Thoracic aorta (tissue), 2 donors: Measurements from ENCODE around the gene CCL5. TPM values are rescaled to one million over a fixed set of nuclear protein-coding genes. Genes with fewer than 3 reads are reported as not detected.

Experiments used
- ATAC-seq: fragments of 150-250 bp; one replicate; pipeline ENCODE4 v1.8.0; 2017; ENCODE audit warnings: low read depth; ENCODE audit not compliant: insufficient number of reproducible peaks, low FRiP score
- DNase-seq: peaks from one replicate; pipeline ENCODE4 v3.0.0-alpha.2; 2020; ENCODE audit warnings: low spot score
- H3K27ac ChIP-seq, 2 donors: fragments of 200-600 bp; sonication (generic); 1 replicate in 1 of 2; 2 replicates in 1 of 2; pipeline ENCODE4 v1.5.1; 2016; ENCODE audit warnings: mild to moderate bottlenecking in 2 of 2, moderate library complexity in 2 of 2
- H3K27me3 ChIP-seq: fragments of 200-600 bp; sonication (generic); replicated peaks from 2 replicates; pipeline ENCODE4 v1.6.0; 2016; ENCODE audit warnings: mild to moderate bottlenecking; ENCODE audit not compliant: insufficient read depth
- H3K36me3 ChIP-seq: fragments of 200-600 bp; sonication (generic); one replicate; pipeline ENCODE4 v1.5.1; 2016
- H3K4me1 ChIP-seq, 2 donors: fragments of 200-600 bp; sonication (generic); 1 replicate in 1 of 2; 2 replicates in 1 of 2; pipeline versions ENCODE4 v1.5.1 to v1.6.0; 2016; ENCODE audit warnings: low read depth in 2 of 2, mild to moderate bottlenecking in 1 of 2; ENCODE audit not compliant: control insufficient read depth in 1 of 2
- H3K4me3 ChIP-seq: fragments of 200-600 bp; sonication (generic); 2 replicates; pipeline ENCODE4 v1.5.1; 2016; ENCODE audit warnings: mild to moderate bottlenecking
- H3K9me3 ChIP-seq: fragments of 200-600 bp; sonication (generic); 2 replicates; pipeline ENCODE4 v1.5.1; 2016
- total RNA-seq, 2 donors: library from RNA; depleted of rRNA; stranded (reverse); fragments of >200 nt; gene quantifications; one replicate each; pipeline versions ENCODE4 v1.1.0 to v1.2.3, GENCODE V29; 2016
- TF ChIP-seq, protein P1 (sequence below): fragments of 200-600 bp; sonication (generic); IDR thresholded peaks from one replicate; pipeline ENCODE4 v1.5.1; 2019; ENCODE audit warnings: antibody characterized with exemption

CCL5 gene
- total RNA-seq, 2 donors from 2014 or later = 6.2 to 7.1 TPM

DNA sequence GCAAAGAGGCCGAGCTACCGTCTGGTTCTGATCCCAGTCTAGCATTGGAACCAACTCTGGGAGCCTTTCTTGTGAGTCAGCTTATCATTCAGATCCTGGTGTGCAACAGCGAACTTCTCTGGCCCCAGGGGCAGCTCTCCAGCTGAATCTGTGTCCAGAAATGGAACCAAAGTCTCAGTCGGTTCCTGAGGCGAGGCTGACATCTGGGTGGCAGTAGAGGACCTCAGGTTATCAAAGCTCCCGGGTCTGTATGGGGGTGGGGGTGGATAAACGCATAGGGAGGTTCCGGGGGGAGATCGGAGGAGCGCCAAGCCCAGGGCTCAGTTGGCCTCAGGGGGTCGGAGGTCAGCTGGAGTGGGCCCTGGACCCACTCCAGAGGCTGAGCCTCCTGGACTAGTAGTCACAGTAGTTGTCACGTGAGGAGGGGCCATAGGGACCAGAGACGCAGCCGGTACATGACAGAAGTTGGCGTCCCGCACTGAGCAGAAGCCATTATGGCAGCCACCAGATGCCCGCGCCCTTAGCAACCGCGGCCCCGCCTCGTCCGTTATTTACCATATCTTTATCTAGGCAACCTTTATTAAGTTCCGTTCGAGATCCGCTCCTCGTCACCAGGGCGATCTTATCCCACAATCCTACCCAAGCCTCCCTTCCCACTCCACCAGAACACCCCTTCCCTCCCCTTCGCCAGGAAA lies 37.5 kb upstream of the CCL5 start:
- ATAC-seq = no peak
- no peaks in the 10 kb centered on the region for H3K9me3 ChIP-seq
- H3K27me3 ChIP-seq = no peaks in the 10 kb centered on the region
- DNase-seq = no peak
- TF ChIP-seq, protein P1, sequence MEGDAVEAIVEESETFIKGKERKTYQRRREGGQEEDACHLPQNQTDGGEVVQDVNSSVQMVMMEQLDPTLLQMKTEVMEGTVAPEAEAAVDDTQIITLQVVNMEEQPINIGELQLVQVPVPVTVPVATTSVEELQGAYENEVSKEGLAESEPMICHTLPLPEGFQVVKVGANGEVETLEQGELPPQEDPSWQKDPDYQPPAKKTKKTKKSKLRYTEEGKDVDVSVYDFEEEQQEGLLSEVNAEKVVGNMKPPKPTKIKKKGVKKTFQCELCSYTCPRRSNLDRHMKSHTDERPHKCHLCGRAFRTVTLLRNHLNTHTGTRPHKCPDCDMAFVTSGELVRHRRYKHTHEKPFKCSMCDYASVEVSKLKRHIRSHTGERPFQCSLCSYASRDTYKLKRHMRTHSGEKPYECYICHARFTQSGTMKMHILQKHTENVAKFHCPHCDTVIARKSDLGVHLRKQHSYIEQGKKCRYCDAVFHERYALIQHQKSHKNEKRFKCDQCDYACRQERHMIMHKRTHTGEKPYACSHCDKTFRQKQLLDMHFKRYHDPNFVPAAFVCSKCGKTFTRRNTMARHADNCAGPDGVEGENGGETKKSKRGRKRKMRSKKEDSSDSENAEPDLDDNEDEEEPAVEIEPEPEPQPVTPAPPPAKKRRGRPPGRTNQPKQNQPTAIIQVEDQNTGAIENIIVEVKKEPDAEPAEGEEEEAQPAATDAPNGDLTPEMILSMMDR = no peak
- no peaks in the 10 kb centered on the region for H3K36me3 ChIP-seq
- no peaks in the 10 kb centered on the region for H3K4me1 ChIP-seq
- H3K4me3 ChIP-seq = no peak overlapping the region
- no peak overlapping the region for H3K27ac ChIP-seq

DNA sequence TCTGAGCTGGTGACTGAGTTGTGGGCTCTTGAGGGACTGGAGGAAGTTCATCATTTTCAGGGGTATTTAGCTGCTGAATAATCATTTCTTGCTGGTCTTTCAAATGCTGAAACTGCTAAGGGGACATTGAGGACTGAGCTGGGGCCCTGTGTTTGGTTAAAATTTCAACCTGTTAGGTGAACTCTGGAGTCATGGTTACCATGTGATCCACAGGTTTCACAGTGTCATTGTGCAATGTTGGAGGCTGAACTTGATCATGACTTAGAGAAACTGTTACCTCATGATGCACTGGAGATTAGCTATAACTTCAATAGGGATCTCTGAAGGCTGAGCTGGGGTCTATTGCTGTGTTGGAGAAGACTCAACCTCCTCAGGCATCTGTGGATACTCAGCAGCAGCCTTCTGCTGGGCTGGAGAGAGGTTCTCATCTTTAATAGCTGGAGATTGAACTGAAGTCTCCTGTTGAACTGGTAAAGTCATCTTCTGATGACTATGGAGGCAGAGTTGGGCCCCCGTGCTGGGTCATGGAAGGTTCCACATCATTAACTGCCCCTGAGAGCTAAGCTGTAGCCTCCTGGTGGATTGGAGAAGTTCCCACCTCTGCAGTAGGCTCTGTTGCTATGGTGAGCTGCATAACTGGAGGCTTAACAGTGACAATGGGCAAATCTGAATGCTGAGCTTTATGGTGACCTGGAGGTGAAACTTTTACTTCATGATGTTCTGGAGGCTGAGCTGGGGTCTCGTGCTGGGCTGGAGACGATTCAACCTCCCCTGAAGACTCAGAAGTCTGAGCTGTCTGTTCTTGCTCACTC lies 35.2 kb upstream of the CCL5 start:
- Histone ChIP-seq H3K9me3 (no peaks in the 10 kb centered on the region), H3K27me3 (no peaks in the 10 kb centered on the region), H3K36me3 (no peaks in the 10 kb centered on the region), H3K4me3 (no peak overlapping the region), H3K27ac (no peak overlapping the region), H3K4me1 (no peaks in the 10 kb centered on the region)
- TF ChIP-seq, protein P1 = no peak
- DNase-seq (no peak), ATAC-seq (no peak)

DNA sequence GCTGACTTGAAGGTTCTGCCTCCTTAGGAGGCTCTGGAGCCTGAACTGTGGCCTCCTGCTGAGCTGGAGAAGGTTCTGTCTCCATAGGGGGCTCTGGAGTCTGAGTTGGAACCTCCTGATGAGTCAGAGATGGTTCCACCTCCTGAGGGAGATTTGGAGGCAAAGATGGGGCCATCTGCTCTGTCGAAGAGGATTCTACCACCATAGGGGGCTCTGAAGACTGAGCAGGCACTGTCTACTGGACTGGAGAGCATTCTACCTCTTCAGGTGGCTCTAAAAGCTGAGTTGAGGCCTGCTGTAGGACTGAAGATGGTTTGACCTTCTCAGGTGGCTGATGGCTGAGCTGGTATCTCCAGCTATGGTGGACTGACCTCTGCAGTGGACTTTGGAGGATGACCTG lies 34.2 kb upstream of the CCL5 start:
- no peaks in the 10 kb centered on the region for H3K36me3 ChIP-seq
- DNase-seq (no peak), ATAC-seq (no peak)
- no peak overlapping the region for H3K27ac ChIP-seq
- TF ChIP-seq, protein P1 = no peak
- H3K4me1 ChIP-seq = no peaks in the 10 kb centered on the region
- no peaks in the 10 kb centered on the region for H3K27me3 ChIP-seq
- H3K9me3 ChIP-seq = no peaks in the 10 kb centered on the region
- no peak overlapping the region for H3K4me3 ChIP-seq

DNA sequence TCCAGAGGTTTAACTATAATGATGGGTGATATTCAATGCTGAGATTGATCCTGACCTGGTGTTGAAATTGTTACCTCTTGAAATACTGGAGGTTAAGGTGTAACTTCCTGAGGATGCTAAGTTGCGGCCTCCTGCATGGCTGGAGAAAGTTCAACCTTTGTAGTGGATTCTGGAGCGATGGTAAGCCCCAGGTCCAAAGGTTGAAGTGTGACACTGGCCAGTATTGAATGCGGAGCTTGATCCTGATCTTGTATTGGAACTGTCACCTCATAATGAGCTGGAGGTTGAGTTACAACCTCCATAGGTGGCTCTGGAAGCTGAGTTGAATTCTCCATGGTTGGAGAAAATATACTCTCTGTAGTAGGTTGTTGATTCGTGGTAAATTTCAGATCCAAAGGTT lies 33.4 kb upstream of the CCL5 start:
- no peak for ATAC-seq
- H3K4me3 ChIP-seq = no peak overlapping the region
- no peak overlapping the region for H3K27ac ChIP-seq
- H3K27me3 ChIP-seq = no peaks in the 10 kb centered on the region
- DNase-seq = no peak
- H3K36me3 ChIP-seq = no peaks in the 10 kb centered on the region
- TF ChIP-seq, protein P1 = no peak
- H3K4me1 ChIP-seq = no peaks in the 10 kb centered on the region
- H3K9me3 ChIP-seq = no peaks in the 10 kb centered on the region

DNA sequence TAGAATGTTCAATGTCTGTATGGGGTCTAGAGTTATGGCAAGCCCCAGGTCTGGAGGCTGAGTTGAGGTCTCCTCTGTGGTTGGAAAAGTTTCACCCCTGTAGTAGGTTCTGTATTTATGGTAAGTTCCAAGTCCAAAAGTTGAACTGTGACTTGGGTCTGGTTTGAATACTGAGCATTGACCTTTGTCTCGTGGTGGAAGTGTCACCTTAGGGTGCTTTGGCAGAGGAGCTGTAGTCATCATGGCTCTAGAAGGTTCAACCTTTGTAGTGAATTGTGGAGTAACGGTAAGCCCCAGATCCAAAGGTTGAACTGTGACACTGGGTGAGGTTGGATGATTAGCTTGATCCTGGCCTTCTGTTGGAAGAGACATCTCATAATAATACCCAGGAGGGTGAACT lies 32.8 kb upstream of the CCL5 start:
- Histone ChIP-seq H3K4me3 (no peak overlapping the region), H3K36me3 (no peaks in the 10 kb centered on the region), H3K27me3 (no peaks in the 10 kb centered on the region), H3K27ac (no peak overlapping the region), H3K4me1 (no peaks in the 10 kb centered on the region), H3K9me3 (no peaks in the 10 kb centered on the region)
- TF ChIP-seq, protein P1 = no peak
- ATAC-seq = no peak
- no peak for DNase-seq
